ENCODE measurements around the gene PAF1.
"Not testable (repeated sequence)": the region's sequence is repeated elsewhere in the genome, so short reads cannot be mapped to it uniquely, and the experiment has no call there.

Gene PAF1

DNA sequence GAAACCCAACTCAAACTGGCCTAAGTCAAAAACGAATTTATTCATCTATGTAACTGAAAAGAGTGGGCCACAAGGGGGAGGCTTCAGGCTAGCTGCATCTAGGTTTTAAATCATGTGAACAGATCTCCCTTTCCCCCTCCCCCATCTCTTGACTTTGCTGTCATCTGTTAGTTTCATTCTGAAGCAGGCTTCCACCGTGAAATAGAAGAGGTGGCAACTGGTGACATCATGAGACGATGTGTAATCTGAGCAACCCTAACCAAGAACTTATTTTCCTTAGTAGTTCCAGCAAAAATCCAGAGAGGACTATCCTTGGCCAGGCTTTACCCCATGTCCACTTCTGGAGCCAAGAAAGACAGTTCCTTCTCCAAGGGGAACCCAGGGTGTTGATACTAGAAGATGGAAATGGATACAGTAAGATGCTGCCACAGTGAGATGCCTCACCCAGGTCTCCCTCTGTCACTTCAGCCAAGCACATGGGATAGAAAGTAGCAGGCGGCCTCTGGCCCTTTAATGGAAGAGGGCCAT, 39.3 kb downstream of the PAF1 start:
- DNase-seq, result peak; percentile 19

DNA sequence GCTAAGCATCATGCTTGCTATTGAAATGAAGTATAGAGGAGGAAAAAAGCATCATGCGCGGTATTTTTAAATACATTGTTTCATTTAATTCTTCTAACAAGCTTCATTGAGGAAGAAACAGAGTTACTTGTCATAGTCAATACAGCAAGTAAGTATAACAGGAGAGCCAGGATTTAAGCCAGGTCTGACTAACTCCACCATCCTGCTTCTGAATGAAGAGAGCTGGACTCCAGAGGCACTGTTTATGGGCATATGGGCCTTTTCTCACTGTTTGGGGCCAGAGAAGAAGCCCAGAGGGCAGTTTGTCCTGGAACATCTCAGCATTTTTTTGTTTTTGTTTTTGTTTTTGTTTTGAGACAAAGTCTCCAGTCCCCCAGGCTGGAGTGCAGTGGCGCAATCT, 40.8 kb downstream of the PAF1 start:
- DNase-seq, result no peak

DNA sequence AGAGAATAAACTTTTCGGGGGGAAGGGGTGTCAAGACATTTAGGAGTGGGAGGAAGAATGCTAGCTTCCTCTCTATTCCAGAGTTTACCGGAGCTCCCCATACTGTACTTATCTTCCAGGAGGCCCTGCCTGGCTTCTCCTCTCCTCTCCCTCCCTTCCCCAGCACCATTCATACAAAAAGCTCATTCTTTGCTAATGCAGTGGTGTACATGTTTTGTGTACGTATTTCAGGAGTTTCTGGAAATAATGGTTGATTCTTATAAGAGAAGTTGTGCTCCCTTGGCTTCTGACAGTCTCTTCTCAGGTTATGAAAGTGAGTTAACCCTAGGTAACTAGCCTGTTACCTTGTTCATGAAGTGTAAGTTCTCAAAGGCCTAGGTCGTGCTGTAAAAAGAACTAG, 41.6 kb downstream of the PAF1 start:
- DNase-seq, result no peak

DNA sequence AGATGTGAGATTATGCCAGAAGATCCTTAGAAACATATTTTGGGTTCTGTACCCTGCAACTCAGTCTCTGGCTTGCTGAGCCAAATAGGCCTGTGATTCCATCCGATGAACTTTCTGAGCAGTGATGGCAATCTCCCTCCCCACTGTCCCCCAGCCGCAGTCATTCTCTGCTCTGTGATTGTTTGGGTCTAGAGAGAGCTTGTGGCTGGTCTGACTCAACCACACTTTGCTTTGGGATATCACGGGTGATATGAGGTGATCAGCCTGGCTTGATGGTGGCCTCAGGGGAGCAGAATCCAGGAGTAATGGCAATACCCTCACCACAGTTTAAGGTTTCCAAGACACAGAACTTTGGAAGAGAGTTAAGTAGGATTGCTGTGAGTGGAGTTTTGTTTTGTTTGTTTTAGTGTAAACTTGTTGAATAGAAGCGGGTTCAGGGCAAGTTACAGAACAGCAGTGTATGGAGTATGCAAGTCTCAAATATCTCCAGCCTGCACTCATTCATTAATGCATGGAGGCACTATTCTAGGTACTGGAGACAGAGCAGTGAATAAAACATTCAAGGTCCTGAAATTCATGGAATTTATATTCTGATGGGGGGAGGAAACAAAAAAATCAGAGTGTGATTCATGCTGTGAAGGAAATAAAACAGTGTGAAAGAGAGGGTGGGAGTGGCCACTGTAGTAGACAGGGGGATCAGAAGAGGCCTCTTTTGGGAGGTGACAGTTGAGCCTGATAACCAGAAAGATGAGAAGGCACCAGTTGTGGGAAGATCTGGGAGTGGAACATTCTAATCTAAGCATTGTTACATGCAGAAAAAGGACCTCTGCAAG, 43.4 kb downstream of the PAF1 start:
- no peak for DNase-seq

DNA sequence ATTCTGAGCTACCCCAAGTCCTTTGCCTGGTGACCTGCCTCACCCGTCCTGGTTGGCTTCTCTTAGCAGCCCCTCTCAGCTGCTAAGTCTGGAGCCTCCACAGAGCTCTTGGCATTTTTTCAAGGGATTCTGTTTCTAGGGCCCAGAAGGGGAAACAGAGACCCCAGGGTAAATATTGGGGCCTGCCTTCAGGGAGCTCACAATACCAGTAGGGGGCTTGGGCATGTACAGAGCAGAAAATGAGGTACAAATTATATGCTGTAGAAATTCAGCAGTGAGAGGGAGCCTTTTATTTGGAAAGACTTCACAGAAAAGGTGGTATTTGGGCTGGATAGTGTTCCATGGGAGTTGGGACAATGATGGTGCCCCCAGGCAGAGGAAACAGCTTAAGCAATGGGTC, 45.0 kb downstream of the PAF1 start:
- DNase-seq, result no peak

DNA sequence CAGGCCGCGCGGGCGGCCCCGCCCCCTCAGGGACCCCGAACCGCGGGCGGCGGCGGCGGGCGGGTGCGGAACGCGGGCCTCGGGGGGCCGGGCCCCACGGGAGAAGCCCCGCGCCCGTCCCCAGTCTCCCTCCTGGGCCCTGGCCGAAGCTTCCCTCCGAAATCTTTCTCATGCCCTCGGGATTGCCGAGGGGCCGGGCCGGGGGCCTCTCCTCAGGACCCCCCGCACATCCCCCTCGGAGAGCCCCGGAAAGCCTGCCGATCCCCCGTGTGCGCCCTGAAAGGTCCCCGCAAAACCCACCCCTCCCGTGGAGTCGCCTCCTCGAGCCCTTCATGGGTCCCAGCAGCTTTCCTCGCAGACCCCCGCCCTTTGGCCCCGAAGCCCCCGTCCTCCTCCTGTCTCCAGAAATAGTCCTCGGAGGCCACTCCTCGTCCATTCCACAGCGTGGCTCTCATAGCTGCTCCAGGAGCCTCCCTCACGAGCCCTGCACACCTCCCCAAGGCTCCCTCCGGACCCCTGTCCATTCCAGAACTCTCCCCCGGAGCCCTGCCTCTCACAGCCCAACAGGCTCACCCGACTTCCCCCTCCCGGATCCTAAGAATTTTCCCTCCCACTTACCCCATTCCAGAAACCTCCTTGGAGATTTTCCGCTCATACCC, 48.1 kb downstream of the PAF1 start:
- DNase-seq, result no peak

DNA sequence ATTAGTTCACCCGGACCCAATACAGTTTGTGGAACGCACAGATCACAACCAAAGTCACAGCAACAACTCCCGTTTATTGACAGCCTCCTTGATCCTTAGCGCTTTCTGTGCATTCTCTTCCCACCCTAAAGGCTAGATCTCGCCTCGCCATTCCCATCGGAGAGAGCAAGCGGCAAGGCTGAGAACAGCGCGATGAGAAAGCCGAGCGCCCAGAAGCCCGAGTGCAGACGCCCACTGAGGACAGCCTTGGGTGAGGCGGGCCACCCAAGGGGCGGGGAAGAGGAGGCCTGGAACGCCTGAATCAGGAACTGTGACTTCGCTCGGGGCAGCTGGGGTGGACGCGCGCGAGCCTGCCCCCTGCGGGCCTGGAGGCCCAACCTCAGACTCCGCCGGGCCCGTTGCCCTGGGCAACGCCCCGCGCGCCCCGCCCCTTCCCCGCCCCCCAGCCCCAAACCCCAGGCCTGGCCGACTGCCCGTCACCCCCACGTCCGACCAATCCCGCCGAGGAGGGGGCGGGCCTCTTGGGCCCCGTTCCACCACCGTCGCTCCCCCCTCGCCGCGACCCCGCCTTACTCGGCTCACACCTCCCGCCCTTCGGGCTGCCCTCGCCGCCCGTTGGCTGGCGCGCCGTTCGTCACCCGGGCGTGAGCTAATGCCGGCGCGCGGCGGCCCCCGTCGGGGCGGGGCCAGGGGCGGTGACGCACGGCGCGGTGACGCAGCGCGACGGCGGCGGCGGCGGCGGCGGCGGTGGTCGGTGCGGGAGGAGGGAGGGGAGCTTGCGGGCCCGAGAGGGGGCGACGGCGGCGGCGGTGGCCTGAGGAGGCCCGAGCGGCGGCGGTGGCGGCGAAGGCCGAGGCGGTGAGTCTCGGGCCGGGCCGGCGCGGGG, 48.9 kb downstream of the PAF1 start, which contains the start of gene SAMD4B:
Gene SAMD4B, plus strand, starts transcription at position 703 of the 886 bp plus-strand sequence. CDS start 14,473 bp downstream, outside the sequence.
- peak; percentile 100 for DNase-seq

DNA sequence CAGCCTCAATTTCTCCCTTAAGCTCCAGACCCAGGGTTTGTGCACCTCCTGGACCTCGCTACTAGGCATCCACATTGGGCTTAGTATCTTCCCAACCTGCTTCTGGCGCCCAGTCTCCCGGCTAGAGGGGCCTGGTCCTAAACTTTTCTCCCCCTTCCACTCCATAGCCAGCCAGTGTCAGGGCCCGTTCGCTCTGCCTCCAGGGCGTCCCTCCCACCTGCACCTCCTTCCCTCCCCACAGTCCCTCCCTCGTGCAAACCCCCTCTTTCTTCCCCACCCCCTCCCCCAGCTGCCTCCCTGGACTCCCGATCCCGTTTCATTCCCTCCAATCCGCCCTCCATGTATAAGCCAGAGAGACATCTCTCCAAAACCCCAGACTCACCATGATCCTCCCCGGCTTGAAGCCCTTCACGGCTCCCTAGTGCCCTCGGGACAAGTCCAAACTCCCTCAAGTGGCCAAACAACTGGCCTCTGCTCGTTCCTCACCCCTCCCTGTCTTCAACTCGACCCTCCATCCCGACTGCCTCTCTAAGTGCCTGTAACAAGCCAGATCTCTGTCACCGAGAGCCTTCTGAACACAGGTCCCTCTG, 49.7 kb downstream of the PAF1 start:
- DNase-seq, result peak; percentile 4

DNA sequence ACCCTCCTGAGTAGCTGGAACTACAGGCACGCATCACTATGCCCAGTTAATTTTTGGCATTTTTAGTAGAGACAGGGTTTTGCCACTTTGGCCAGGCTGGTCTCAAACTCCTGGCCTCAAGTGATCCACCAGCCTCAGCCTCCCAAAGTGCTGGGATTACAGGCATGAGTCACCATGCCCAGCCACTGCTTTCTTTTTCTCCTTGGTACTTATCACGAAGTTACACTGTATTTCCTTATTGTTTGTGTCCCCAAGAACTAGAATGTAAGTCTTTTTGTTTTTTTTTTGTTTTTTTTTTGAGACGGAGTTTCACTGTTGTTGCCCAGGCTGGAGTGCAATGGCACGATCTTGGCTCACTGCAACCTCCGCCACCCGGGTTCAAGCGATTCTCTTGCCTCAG, 50.8 kb downstream of the PAF1 start:
- not testable (repeated sequence) for DNase-seq

DNA sequence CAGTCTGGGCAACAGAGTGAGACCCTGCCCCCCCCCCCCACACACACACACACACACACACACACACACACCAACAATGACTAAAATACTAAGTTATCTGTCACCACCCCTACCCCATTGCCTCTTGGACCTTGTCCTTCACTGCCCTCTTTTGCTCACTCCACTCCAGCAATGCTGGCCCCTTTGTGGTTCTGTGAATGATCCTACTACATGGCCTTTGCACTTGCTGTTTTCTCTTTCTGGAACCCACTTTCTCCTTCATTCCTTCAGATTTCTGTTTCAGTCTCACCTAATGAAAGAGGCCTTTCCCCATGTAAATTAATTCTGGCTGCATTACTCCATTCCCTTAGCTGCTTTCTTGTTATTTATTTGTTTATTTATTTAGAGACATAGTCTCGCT, 51.2 kb downstream of the PAF1 start:
- no peak for DNase-seq

DNA sequence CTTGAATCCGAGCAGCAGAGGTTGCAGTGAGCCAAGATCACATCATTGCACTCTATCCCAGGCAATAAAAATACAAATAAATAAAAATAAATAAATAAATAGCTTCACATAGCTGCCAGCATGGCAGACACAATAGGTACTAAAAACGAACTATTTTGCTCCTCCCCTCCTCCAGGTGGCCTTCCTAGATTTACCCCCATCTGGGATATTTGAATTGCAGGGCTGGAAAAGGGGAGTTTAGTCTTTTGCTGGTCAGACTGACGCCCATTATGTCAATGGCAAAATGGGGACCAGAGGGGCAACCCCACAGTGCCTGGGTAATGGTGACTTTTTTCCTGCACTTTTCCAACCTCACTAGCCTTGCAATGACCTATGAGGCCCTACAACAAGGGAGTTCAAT, 54.4 kb downstream of the PAF1 start:
- DNase-seq, result no peak
